Gastroesophageal sphincter (tissue), 4 donors: ENCODE data around the gene FLOT2. TPM values are rescaled to one million over a fixed set of nuclear protein-coding genes. Genes with fewer than 3 reads are reported as not detected.

Experiments used
- ATAC-seq: fragments of 150-250 bp; one replicate; pipeline ENCODE4 v1.9.1; 2016; ENCODE audit warnings: mild to moderate bottlenecking, moderate library complexity
- H3K27ac ChIP-seq, 4 donors: fragments of 200-600 bp; sonication (generic) in 3 of 4; 1 replicate in 3 of 4; 2 replicates in 1 of 4; pipeline ENCODE4 v1.5.1; 2016 to 2019
- H3K27me3 ChIP-seq: fragments of 200-600 bp; sonication (generic); one replicate; pipeline ENCODE4 v1.5.1; 2019
- H3K36me3 ChIP-seq, 2 donors: fragments of 200-600 bp; sonication (generic); one replicate each; pipeline ENCODE4 v1.5.1; 2019; ENCODE audit warnings: control low read depth in 1 of 2
- H3K4me1 ChIP-seq, 3 donors: fragments of 200-600 bp; sonication (generic); 1 replicate in 2 of 3; 2 replicates in 1 of 3; pipeline ENCODE4 v1.5.1; 2016 to 2019; ENCODE audit warnings: control low read depth in 2 of 3
- H3K4me3 ChIP-seq, 2 donors: fragments of 200-600 bp; sonication (generic); one replicate each; pipeline ENCODE4 v1.5.1; 2019; ENCODE audit warnings: mild to moderate bottlenecking in 1 of 2, moderate library complexity in 1 of 2
- H3K9me3 ChIP-seq, 3 donors: fragments of 200-600 bp; sonication (generic); one replicate each; pipeline ENCODE4 v1.5.1; 2017 to 2019; ENCODE audit warnings: control low read depth in 2 of 3
- EP300 ChIP-seq: sonication (generic); formaldehyde crosslinking; IDR thresholded peaks from one replicate; pipeline ENCODE4 v1.6.1; 2017; ENCODE audit warnings: antibody characterized with exemption, mild to moderate bottlenecking
- POLR2A ChIP-seq, 2 donors: fragments of 450-650 bp; IDR thresholded peaks; one replicate each; pipeline ENCODE4 v1.6.1; 2017; ENCODE audit warnings: antibody characterized with exemption in 2 of 2, mild to moderate bottlenecking in 2 of 2, moderate library complexity in 1 of 2
- POLR2AphosphoS5 ChIP-seq: sonication (generic); formaldehyde crosslinking; IDR thresholded peaks from one replicate; pipeline ENCODE4 v1.6.1; 2017; ENCODE audit warnings: antibody characterized with exemption
- WGBS, 2 donors: methylation state at CpG; one replicate each; pipeline ENCODE4 v1.1.5; 2018; ENCODE audit warnings: low coverage in 1 of 2; 5-methylcytosine and 5-hydroxymethylcytosine counted together
- total RNA-seq, 4 donors: library from RNA; depleted of rRNA; stranded (reverse); fragments of >200 nt; gene quantifications; one replicate each; pipeline ENCODE4 v1.1.0, GENCODE V29; 2016
- TF ChIP-seq, protein P1 (sequence below), 4 experiments: fragments of 200-600 bp in 2 of 4; fragments of 450-650 bp in 2 of 4; sonication (generic) in 1 of 4; IDR thresholded peaks; one replicate each; pipeline ENCODE4 v1.5.1; 2017 to 2019; ENCODE audit warnings: antibody characterized with exemption in 4 of 4, mild to moderate bottlenecking in 2 of 4, moderate library complexity in 2 of 4

Gene FLOT2
- total RNA-seq, 4 donors from 2014 or later, result 71.6 to 107 (median 91.2) TPM

DNA sequence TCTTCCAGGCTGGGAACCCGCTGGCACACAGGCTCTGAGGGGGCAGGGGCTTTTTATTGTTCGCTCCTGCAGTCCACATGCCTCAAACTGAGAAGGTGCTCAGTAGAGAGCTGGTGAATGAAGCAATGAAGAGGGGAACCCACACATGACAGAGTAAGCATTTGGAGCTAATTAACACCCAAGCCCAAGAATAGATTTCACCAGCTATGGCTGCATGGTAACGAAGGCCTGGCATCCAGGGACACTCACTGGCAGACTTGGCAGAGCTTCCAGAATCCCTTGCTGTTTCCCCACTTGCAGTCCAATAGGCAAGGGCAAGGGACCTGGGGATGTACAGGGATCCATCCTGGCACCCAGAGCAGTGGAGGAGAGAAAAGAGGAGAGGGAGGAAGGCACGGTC is 12.2 kb downstream of the FLOT2 start:
- Histone ChIP-seq H3K4me1 (peaks cover 0 to 8% (median 0%) of the 10 kb centered on the region in 3 donors), H3K36me3 (peaks cover 0 to 79% of the 10 kb centered on the region in 2 donors), H3K27me3 (no peaks in the 10 kb centered on the region), H3K9me3 (no peaks in the 10 kb centered on the region), H3K27ac (no peak overlapping the region), H3K4me3 (no peak overlapping the region)
- WGBS, 2 donors, result 71 to 81% methylated on average over 1 to 3 of the region's 4 CpGs
- TF ChIP-seq EP300 (no peak), POLR2A (IDR thresholded peaks at IDR 0.05) (no peak), POLR2AphosphoS5 (no peak)
- TF ChIP-seq, protein P1, sequence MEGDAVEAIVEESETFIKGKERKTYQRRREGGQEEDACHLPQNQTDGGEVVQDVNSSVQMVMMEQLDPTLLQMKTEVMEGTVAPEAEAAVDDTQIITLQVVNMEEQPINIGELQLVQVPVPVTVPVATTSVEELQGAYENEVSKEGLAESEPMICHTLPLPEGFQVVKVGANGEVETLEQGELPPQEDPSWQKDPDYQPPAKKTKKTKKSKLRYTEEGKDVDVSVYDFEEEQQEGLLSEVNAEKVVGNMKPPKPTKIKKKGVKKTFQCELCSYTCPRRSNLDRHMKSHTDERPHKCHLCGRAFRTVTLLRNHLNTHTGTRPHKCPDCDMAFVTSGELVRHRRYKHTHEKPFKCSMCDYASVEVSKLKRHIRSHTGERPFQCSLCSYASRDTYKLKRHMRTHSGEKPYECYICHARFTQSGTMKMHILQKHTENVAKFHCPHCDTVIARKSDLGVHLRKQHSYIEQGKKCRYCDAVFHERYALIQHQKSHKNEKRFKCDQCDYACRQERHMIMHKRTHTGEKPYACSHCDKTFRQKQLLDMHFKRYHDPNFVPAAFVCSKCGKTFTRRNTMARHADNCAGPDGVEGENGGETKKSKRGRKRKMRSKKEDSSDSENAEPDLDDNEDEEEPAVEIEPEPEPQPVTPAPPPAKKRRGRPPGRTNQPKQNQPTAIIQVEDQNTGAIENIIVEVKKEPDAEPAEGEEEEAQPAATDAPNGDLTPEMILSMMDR (IDR thresholded peaks at IDR 0.05), result no peak
- no peak for ATAC-seq

DNA sequence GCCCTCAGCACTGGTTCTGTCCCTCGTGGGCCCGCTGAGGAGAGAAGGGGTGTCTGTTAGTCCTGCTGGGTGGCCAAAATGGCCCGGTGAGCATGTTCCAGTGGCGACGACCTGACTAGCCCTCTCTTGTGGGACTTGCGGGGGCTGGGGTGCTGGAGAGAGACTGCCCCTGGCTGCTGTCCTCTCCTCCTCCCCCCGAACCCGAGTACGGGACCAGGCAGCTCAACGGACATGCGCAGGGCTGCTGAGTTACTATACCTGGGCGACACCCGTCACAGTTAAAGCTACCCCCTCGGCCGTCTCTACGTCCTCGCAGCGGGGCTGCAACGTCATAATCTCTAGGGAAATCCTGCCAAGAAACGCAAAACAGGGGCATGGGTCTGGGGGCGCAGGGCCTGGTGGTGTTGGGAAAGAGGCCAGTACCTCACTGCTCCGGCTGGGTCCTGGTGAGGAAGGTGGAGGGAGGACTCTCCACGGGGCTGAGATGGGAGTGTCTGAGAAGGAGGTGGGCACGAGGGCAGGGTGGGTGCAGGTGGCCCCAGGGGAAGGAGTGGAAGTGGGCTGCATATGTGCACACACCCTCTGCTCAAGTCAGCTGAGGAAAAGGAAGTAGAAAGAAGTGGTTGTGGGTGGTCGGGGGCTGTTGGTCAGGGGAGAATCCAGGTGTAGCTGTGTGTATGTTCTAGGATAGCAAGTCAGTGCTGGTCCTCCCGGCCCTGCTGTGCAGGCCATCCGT is 13.4 kb downstream of the FLOT2 start:
- Histone ChIP-seq H3K4me3 (no peak overlapping the region), H3K9me3 (no peaks in the 10 kb centered on the region), H3K4me1 (no peaks in the 10 kb centered on the region), H3K27me3 (no peaks in the 10 kb centered on the region), H3K27ac (no peak overlapping the region), H3K36me3 (peaks cover 0 to 92% of the 10 kb centered on the region in 2 donors)
- no peak for ATAC-seq
- WGBS, 2 donors, result 83 to 90% methylated on average over 1 to 8 of the region's 27 CpGs
- TF ChIP-seq, protein P1 (IDR thresholded peaks at IDR 0.05), result no peak
- TF ChIP-seq EP300 (no peak), POLR2AphosphoS5 (no peak), POLR2A (IDR thresholded peaks at IDR 0.05) (no peak)

DNA sequence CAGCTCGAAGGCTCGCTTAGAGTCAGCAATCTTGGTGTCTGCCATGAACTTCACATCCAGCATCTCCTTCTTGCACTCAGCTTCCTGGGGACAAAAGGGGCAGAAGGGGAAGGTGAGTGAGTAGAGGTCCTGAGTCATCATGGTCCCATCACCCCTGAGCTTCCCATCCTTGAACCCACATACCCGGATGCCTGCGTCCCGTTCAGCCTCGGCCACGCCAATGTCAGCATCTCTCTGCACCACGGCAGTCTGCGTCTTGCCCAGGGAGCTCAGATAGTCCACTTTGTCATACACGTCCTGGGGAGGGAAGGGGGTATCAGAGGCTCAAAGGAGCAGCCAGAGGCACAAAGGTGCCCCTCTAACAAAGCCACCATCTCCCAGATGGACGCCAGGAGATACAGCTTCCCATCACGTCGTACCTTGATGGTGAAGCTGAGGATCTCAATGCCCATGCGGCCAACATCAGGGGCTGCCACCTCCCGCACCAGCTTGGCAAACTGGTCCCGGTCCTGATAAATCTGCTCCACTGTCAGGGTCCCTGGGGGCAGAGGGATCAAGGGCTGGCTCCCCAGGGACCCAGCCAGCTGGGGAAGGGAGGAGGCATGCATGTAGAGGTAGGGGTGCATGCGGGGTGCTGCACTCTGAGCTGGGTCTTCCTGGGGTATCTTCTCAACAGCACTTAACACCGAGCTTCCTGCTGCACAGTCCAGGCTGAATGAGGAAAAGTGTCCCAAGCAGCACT is 15.2 kb downstream of the FLOT2 start:
- Histone ChIP-seq H3K4me3 (no peak overlapping the region), H3K9me3 (no peaks in the 10 kb centered on the region), H3K36me3 (peaks cover 0 to 99% of the 10 kb centered on the region in 2 donors), H3K27me3 (no peaks in the 10 kb centered on the region), H3K27ac (no peak overlapping the region), H3K4me1 (no peaks in the 10 kb centered on the region)
- WGBS, 2 donors, result 77% methylated on average over 11 of the region's 18 CpGs; no CpG with 5 or more reads in 1 of the 2 donors
- no peak for ATAC-seq
- no peak for TF ChIP-seq POLR2AphosphoS5
- no peak for TF ChIP-seq EP300
- TF ChIP-seq, protein P1 (IDR thresholded peaks at IDR 0.05), result no peak

DNA sequence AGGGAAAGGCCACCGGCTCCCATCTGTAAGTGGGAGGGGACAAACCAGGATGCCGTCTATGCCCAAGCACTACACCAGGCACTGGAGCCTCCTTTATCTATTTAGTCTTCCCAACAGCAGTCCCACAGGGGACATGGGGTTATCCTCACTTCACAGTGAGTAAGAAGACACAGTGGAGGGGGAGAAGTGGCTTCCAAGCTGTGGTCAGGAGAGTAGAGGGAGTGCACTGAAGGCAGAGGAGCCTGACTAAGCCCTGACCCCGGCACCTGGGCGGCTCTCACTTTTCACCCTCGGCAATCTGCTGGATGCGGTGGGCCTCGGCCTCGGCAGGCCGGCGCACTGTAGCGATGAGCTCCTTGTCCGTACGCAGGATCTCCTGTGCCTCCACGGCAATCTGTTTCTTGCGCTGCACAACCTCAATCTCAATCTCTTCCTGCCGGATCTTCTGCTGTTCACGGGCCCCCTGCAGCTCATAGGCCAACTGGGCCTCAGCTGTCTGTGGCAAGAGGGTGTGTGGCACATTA is 15.9 kb downstream of the FLOT2 start:
- no peak for TF ChIP-seq POLR2A (IDR thresholded peaks at IDR 0.05)
- TF ChIP-seq, protein P1 (IDR thresholded peaks at IDR 0.05), result no peak
- TF ChIP-seq EP300, result no peak
- no peak for TF ChIP-seq POLR2AphosphoS5
- ATAC-seq, result no peak
- WGBS, 2 donors, result 86 to 100% methylated on average over 3 to 15 of the region's 17 CpGs
- H3K4me3 ChIP-seq, result no peak overlapping the region
- no peaks in the 10 kb centered on the region for H3K4me1 ChIP-seq
- no peak overlapping the region for H3K27ac ChIP-seq
- H3K9me3 ChIP-seq, result no peaks in the 10 kb centered on the region
- no peaks in the 10 kb centered on the region for H3K27me3 ChIP-seq
- peaks cover 0 to 92% of the 10 kb centered on the region in 2 donors for H3K36me3 ChIP-seq
